GM19035 (cell line): ENCODE data around the gene C9orf57.
"Not testable (repeated sequence)": the region's sequence is repeated elsewhere in the genome, so short reads cannot be mapped to it uniquely, and the experiment has no call there.

Experiments
- ATAC-seq: cut with Tn5 transposase; IDR thresholded peaks from one replicate; pipeline ENCODE4 v1.9.1; 2021; ENCODE audit not compliant: unreplicated experiment

Gene C9orf57

DNA sequence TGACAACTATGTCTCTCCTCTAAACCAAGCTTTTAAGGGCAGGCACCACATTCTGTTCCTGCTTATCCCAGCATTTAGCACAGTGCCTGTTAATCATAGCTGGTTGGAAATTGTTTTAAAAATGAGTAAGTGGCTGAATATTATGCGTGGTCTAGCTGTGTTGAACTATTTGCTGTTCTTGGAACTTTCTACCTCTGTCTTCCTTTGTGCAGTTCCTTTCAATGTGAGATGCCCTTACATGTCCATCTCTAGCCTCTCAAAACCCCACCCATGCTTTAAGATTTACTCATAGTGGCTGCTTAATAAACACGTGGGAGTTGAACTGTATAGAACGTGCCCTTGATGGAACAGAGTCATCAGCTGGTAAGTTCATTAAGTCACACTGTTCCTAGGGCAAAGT is 34.5 kb downstream of the C9orf57 start:
- no peak for ATAC-seq

DNA sequence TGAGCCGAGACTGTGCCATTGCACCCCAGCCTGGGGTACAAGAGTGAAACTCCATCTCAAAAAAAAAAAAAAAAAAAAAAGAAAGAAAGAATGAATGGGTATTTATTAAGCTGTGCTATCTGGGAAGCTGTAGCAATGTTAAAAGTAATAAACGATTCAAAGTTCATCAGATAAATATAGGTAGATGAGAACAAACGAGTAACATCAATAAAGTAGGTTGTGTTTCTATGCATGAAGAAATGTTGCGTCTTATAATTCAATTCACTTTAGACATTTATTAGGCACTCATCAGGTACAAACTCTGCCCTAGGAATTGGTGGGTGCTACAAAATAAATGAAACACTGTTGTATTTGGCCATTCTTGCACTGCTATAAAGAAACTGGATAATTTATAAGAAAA is 36.8 kb downstream of the C9orf57 start:
- ATAC-seq: no peak

DNA sequence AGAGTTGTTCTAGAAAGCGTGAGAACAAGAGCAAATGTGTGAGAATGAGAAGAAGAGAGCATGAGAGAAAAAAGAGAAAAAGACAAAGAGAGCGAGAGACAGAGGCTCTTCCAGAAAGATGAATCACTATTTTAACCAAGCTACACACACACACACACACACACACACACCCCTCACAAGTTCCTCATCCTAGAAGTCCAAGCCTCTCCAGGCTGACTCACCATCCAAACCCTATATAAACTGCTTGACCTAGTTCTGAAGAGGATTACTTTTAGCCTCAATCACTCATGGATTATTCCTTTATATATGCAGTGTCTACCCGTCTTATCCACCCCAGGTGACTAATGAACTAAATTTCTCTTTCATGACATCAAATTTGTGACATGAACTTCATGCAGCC is 37.6 kb downstream of the C9orf57 start:
- no peak for ATAC-seq

DNA sequence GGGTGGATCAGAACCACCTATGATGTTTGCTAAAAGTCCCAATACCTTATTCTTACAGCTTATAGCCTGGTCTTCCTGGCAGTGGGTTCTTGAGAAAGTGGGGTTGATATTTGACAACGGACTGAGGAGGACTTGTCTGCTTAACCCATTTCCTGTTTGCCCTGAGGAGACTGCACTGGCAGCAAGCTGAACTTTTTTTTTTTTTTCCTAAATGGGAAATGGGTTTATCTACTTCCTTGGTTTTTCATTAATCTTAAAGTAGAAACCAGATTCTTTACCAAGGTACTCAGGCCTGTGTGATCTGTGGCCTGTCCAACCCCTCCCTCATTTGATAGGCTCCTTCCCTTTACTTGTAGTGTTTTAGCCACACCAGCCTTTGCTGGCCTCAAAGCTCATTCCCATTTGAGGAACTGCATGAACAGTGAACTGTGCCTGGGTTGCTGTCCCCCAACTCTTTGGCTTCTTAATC is 47.1 kb downstream of the C9orf57 start:
- no peak for ATAC-seq

DNA sequence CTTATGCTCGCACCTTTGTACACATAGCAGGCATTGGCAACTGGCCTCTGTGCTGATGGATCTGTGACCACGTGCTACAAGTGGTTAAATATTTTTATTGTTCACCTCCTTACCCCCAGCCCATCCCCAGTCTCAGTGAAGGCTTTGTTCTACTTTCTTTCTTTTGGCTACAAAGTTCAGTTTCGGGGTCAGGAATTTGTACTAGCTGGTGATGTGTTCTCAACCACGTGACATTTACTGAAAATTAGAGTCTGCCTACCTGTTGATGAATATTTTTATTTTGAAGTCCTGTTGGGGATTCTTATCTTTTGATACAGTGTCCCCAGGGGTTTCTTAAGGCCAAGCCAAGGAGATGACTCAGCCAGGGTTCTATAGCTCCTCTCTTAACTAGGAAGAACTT is 47.8 kb downstream of the C9orf57 start:
- no peak for ATAC-seq

DNA sequence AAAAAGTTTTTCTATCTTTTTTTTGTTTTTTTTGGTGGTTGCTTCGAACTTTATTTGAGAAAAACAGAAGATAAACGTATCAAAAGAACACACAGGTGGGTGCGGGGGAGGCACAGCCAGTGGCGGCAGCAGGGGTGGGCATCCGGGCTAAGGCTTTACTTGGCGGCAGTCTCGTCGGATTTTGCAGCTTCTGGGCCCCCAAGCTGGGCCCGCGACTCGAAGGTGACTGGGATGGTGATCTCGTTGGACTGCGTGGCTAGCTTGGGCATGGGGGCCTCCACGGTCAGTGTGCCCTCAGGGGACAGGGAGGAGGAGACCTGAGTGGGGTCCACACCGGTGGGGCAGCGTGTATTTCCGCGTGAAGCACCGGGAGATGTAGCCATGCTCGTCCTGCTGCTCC is 52.7 kb downstream of the C9orf57 start:
- not testable (repeated sequence) for ATAC-seq

DNA sequence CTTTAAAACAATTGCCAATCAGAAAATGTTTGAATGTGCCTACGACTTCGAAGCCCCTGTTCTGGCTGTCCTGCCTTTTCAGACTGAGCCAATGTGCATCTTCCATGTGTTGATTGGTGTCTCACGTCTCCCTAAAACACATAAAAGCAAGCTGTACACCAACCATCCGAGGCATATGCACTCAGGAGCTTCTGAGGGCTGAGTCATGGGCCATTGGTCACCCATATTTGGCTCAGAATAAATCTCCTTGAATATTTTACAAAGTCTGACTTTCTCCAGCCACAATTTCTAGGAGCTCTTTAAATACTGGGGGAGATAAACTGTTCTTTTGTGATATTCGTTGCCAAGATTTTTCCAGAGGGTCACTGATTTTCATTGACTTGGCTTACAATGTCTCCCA is 53.9 kb downstream of the C9orf57 start:
- no peak for ATAC-seq

DNA sequence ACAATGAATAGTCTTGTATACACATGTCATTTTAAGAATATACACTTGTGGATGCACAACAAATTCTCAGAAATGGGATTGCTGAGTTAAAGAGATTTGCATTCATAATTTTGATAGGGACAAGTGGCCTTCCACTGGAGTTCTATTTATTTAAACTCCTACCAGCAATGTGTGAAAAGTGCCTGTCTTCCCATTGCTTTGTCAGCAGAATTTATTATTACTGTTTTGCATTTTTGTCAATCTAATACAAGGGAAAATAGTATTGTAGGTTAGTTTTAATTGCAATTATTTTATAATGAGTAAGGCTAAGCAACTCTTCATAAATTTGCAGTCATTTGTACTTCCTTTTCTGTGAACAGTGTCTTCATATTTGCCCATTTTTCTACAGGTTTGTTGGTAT is 55.0 kb downstream of the C9orf57 start:
- ATAC-seq: no peak
